Cardiac muscle cell (in vitro differentiated cells and primary cell): ENCODE data around the gene NAP1L4. TPM values are rescaled to one million over a fixed set of nuclear protein-coding genes. Genes with fewer than 3 reads are reported as not detected.
A peak's percentile ranks its signal among the peaks of the same experiment; 100 is the strongest.

Source experiments
- DNase-seq, 2 donors: peaks; one replicate each; pipeline versions ENCODE4 v3.0.0 to v3.0.0-alpha.2; 2010 to 2017; ENCODE audit warnings: low read depth in 1 of 2, low spot score in 1 of 2
- H3K27ac ChIP-seq: fragments of 200-600 bp; sonication (generic); 2 replicates; pipeline ENCODE4 v1.5.1; 2016
- H3K27me3 ChIP-seq: fragments of 200-600 bp; sonication (generic); 2 replicates; pipeline ENCODE4 v1.6.0; 2016; ENCODE audit warnings: control low read depth
- H3K36me3 ChIP-seq: fragments of 200-600 bp; sonication (generic); 2 replicates; pipeline ENCODE4 v1.5.1; 2016; ENCODE audit warnings: control low read depth
- H3K4me1 ChIP-seq: fragments of 200-600 bp; sonication (generic); 2 replicates; pipeline ENCODE4 v1.8.1; 2017; ENCODE audit warnings: low read depth, mild to moderate bottlenecking, mixed run types
- H3K4me3 ChIP-seq: fragments of 200-600 bp; sonication (generic); 2 replicates; pipeline ENCODE4 v1.5.1; 2016; ENCODE audit warnings: mild to moderate bottlenecking
- H3K9me3 ChIP-seq: fragments of 200-600 bp; sonication (generic); 2 replicates; pipeline ENCODE4 v1.5.1; 2017; ENCODE audit warnings: low read depth, mild to moderate bottlenecking, control low read depth
- polyA plus RNA-seq: library from polyadenylated mRNA; unstranded; fragments of >200 nt; fragmentation: Nextera tagmentation; extraction: Ambion mirVana; gene quantifications from 2 replicates; pipeline ENCODE4 v1.2.1, GENCODE V29; 2016
- total RNA-seq: library from RNA; depleted of rRNA; stranded (reverse); fragments of >200 nt; gene quantifications from 2 replicates; pipeline ENCODE4 v1.2.3, GENCODE V29; 2016
- TF ChIP-seq, protein P1 (sequence below): IDR thresholded peaks from 2 replicates; pipeline ENCODE4 v1.5.1; 2012; ENCODE audit warnings: low read depth, mild to moderate bottlenecking, low read length

The NAP1L4 gene
- total and polyA plus RNA-seq, 2 experiments from 2014 or later, result 132 to 254 TPM

DNA sequence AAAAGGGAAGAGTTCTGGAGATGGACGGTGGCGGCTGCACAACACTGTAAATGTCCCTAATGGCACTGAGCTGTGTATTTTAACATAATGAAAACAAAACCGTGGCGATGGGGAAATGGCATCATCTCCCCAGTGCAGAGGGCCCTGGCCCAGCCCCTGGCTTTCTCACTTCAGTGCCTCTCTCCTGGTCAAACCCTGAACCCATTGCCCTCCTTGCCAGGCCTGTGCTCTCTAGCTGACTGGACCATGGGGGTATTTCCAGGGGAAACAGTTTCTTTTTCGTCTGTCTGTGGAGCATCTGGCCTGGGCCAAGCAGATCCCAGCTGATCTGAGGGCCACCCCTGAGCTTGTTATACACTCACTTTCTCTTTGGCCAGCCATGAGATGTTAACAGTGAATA is 17.4 kb upstream of the NAP1L4 start:
- no peak for DNase-seq
- Histone ChIP-seq H3K9me3 (no peaks in the 10 kb centered on the region), H3K27me3 (no peaks in the 10 kb centered on the region), H3K4me3 (no peak overlapping the region), H3K4me1 (no peaks in the 10 kb centered on the region), H3K27ac (no peak overlapping the region), H3K36me3 (peaks cover 12% of the 10 kb centered on the region)
- TF ChIP-seq, protein P1, sequence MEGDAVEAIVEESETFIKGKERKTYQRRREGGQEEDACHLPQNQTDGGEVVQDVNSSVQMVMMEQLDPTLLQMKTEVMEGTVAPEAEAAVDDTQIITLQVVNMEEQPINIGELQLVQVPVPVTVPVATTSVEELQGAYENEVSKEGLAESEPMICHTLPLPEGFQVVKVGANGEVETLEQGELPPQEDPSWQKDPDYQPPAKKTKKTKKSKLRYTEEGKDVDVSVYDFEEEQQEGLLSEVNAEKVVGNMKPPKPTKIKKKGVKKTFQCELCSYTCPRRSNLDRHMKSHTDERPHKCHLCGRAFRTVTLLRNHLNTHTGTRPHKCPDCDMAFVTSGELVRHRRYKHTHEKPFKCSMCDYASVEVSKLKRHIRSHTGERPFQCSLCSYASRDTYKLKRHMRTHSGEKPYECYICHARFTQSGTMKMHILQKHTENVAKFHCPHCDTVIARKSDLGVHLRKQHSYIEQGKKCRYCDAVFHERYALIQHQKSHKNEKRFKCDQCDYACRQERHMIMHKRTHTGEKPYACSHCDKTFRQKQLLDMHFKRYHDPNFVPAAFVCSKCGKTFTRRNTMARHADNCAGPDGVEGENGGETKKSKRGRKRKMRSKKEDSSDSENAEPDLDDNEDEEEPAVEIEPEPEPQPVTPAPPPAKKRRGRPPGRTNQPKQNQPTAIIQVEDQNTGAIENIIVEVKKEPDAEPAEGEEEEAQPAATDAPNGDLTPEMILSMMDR, result no peak

DNA sequence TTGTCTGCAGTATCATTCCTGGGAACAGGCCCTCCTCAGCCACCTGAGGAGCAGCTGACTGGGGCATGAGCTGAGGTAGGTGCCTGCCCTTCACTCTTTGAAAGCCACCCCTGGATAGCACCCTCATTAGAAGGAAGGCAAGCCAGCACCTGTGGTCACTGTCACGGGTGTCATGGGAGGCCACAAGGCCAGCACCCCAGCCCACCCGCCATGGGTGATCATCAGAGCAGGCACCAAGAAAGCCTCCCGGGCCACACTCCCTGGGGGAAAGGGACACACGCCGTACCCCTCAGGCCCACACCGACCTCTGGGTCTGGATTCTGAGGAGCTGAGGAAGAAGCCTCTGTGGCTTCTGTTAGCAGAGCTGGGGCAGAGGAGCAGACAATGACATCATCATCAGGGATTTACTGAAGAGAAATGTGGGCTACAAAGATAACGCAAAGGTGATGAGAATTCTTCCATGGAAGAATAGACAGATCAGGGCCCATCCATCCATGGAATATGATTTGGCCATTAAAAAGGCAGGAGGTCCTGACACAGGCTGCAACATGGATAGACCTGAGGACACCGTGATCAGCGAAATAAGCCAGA is 16.7 kb upstream of the NAP1L4 start:
- no peak for DNase-seq
- peaks cover 8% of the 10 kb centered on the region for H3K36me3 ChIP-seq
- H3K9me3 ChIP-seq, result no peaks in the 10 kb centered on the region
- H3K4me3 ChIP-seq, result no peak overlapping the region
- H3K27ac ChIP-seq, result no peak overlapping the region
- no peaks in the 10 kb centered on the region for H3K4me1 ChIP-seq
- TF ChIP-seq, protein P1, result no peak
- H3K27me3 ChIP-seq, result no peaks in the 10 kb centered on the region

DNA sequence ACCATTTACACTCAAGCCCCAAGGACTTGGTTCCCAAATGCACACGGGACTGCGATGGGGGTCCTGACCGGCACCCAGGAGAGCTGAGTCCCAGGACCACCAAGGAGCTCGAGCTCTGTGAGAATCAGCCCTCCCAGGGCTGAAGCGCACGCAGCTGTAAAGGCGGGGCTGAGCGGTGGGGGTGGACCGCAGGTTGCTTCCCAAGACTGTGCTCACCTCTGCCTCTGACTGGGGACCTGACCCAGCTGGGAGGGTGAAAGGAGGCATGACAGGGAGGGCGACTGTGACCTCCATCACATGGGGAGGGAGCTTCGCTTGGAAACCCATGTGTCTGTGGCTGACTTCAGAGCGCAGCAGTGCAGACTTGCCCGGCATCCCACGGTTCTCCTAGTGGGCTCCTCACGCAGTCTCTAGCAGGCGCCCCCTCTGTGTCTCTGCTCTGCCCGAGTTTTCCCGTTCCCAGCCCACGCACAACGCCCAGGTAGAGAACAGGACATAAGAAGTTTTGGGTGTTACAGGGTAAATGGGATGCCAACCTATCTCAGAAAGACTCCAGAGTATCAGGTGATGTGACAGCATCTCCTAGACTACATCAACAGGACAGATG is 15.4 kb upstream of the NAP1L4 start:
- Histone ChIP-seq H3K36me3 (peaks cover 8% of the 10 kb centered on the region), H3K4me1 (no peaks in the 10 kb centered on the region), H3K27ac (no peak overlapping the region), H3K9me3 (no peaks in the 10 kb centered on the region), H3K4me3 (no peak overlapping the region), H3K27me3 (no peaks in the 10 kb centered on the region)
- TF ChIP-seq, protein P1, result no peak
- no peak for DNase-seq

DNA sequence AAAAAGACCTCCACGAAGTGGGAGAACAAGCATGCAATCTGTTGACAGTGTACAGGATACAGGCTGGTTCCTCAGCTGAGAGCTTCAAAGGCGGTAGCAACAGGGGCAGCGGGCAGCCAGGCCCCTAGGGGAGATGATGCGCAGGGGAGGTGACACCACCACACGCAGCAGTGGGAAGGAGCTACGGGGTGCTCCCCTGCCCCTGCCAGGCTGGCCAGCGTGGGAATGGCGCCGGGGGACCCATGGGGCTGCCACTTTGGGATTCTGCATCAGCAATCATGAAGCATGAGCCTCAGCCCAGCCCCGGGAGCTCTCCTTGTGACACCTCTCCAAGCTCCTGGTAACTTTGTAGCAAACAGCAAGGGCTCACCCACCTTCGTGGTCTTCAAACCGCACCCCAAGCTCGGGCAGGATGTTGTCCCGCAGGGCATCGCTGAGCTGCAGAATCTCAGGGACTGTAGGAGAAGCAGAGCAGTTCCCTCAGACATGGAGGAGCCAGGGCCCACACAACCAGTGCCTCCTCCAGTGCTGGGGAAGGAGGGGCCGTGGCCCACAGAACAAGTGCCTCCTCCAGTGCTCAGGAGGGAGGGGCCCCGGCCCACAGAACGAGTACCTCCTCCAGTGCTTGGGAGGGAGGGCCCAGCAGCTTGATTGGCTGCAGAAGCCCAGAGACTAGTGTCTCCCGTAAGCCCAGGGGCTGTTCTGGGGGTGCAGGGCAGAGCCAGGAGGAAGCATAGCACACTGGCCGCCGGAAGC is 14.6 kb upstream of the NAP1L4 start:
- TF ChIP-seq, protein P1, result no peak
- Histone ChIP-seq H3K36me3 (peaks cover 4% of the 10 kb centered on the region), H3K27me3 (no peaks in the 10 kb centered on the region)

DNA sequence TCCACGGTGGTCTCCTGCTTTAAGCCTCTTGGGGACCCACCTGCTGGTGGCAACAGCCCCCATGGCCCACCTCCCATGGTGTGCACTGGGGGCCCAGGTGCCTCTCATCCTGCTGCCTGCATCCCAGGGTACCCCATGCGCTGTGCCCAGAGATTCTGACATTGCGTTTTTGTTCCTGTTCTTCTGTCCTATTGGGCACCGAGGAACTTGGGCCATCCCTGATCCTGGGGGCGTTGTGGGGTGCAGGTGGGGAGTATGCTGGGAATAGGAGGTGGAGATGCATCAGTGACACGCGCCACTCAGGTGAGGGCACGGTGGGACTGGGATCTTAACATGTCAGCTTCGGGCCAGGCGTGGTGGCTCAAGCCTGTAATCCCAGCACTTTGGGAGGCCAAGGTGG is 12.4 kb upstream of the NAP1L4 start:
- DNase-seq, result no peak
- Histone ChIP-seq H3K4me1 (no peaks in the 10 kb centered on the region), H3K9me3 (no peaks in the 10 kb centered on the region), H3K36me3 (no peaks in the 10 kb centered on the region), H3K4me3 (no peak overlapping the region), H3K27me3 (no peaks in the 10 kb centered on the region), H3K27ac (no peak overlapping the region)
- TF ChIP-seq, protein P1, result no peak

More for the DNA sequence above, 14.6 kb upstream of the NAP1L4 start:
- no peak overlapping the region for H3K4me3 ChIP-seq
- no peaks in the 10 kb centered on the region for H3K9me3 ChIP-seq
- DNase-seq, result peak in 1 of 2 donors; percentile 34
- H3K4me1 ChIP-seq, result no peaks in the 10 kb centered on the region
- H3K27ac ChIP-seq, result no peak overlapping the region
